Upper lobe of left lung (tissue), 6 donors: Measurements from ENCODE around the gene USP24. TPM values are rescaled to one million over a fixed set of nuclear protein-coding genes. Genes with fewer than 3 reads are reported as not detected.

Experiments
- ATAC-seq, 2 donors: fragments of 200-7000 bp; cut with Tn5 transposase; one replicate each; pipeline ENCODE4 v1.9.1; 2022; ENCODE audit warnings: mild to moderate bottlenecking in 2 of 2, moderate library complexity in 2 of 2; ENCODE audit not compliant: low FRiP score in 2 of 2
- DNase-seq, 2 donors: peaks; one replicate each; pipeline ENCODE4 v3.0.0-alpha.2; 2019 to 2020
- H3K27ac ChIP-seq, 4 donors: fragments of 200-600 bp; sonication (generic); one replicate each; pipeline ENCODE4 v1.5.1; 2016 to 2019
- H3K27me3 ChIP-seq, 4 donors: fragments of 200-600 bp; sonication (generic); one replicate each; pipeline ENCODE4 v1.5.1; 2017 to 2019
- H3K36me3 ChIP-seq, 4 donors: fragments of 200-600 bp; sonication (generic); one replicate each; pipeline ENCODE4 v1.5.1; 2016 to 2019
- H3K4me1 ChIP-seq, 4 donors: fragments of 200-600 bp; sonication (generic); one replicate each; pipeline ENCODE4 v1.5.1; 2018 to 2019
- H3K4me3 ChIP-seq, 4 donors: fragments of 200-600 bp; sonication (generic); one replicate each; pipeline ENCODE4 v1.5.1; 2017 to 2019; ENCODE audit warnings: mild to moderate bottlenecking in 2 of 4, moderate library complexity in 1 of 4
- H3K9me3 ChIP-seq, 4 donors: fragments of 200-600 bp; sonication (generic); one replicate each; pipeline ENCODE4 v1.5.1; 2018 to 2019
- EP300 ChIP-seq, 4 donors: sonication (generic); formaldehyde crosslinking; IDR thresholded peaks; one replicate each; pipeline ENCODE4 v1.5.1; 2017; ENCODE audit warnings: antibody characterized with exemption in 4 of 4, control low read depth in 2 of 4
- POLR2A ChIP-seq, 4 donors: fragments of 450-650 bp; IDR thresholded peaks; one replicate each; pipeline ENCODE4 v1.5.1; 2016 to 2017; ENCODE audit warnings: antibody characterized with exemption in 4 of 4, mild to moderate bottlenecking in 2 of 4
- POLR2AphosphoS5 ChIP-seq, 2 donors: sonication (generic); formaldehyde crosslinking; IDR thresholded peaks; one replicate each; pipeline ENCODE4 v1.5.1; 2017; ENCODE audit warnings: antibody characterized with exemption in 2 of 2
- WGBS, 2 donors: methylation state at CpG; one replicate each; pipeline ENCODE4 v1.1.5; 2017 to 2018; 5-methylcytosine and 5-hydroxymethylcytosine counted together
- total RNA-seq, 6 donors: library from RNA; depleted of rRNA in 4 of 6; stranded (reverse); fragments of >200 nt in 4 of 6; gene quantifications; one replicate each; pipeline versions ENCODE4 v1.1.0 to v1.2.1, GENCODE V29; 2016 to 2021
- TF ChIP-seq, protein P1 (sequence below), 6 experiments: fragments of 450-650 bp in 4 of 6; fragments of 200-600 bp in 2 of 6; sonication (generic) in 2 of 6; IDR thresholded peaks; one replicate each; pipeline ENCODE4 v1.5.1; 2016 to 2019; ENCODE audit warnings: antibody characterized with exemption in 6 of 6
- donor health status: DM: no; HTN: no; CAD: no; lungs with moderate emphysema.
- donor health status: DM: no; HTN: yes; CAD: no; lungs with severe emphysema.

The USP24 gene
- total RNA-seq, 6 donors from 2014 or later: 31.9 to 57.6 (median 41.9) TPM

- Histone ChIP-seq H3K36me3 (peaks cover 56 to 100% (median 76%) of the 10 kb centered on the region in 4 donors), H3K27ac (no peak overlapping the region), H3K4me1 (no peaks in the 10 kb centered on the region), H3K27me3 (no peaks in the 10 kb centered on the region), H3K9me3 (no peaks in the 10 kb centered on the region), H3K4me3 (no peak overlapping the region)
- ATAC-seq (no peak), DNase-seq (no peak)
- 84 to 90% methylated on average over 3 of the region's 3 CpGs for WGBS, 2 donors
- TF ChIP-seq EP300 (IDR thresholded peaks at IDR 0.05): no peak
- TF ChIP-seq, protein P1, sequence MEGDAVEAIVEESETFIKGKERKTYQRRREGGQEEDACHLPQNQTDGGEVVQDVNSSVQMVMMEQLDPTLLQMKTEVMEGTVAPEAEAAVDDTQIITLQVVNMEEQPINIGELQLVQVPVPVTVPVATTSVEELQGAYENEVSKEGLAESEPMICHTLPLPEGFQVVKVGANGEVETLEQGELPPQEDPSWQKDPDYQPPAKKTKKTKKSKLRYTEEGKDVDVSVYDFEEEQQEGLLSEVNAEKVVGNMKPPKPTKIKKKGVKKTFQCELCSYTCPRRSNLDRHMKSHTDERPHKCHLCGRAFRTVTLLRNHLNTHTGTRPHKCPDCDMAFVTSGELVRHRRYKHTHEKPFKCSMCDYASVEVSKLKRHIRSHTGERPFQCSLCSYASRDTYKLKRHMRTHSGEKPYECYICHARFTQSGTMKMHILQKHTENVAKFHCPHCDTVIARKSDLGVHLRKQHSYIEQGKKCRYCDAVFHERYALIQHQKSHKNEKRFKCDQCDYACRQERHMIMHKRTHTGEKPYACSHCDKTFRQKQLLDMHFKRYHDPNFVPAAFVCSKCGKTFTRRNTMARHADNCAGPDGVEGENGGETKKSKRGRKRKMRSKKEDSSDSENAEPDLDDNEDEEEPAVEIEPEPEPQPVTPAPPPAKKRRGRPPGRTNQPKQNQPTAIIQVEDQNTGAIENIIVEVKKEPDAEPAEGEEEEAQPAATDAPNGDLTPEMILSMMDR (IDR thresholded peaks at IDR 0.05): no peak
- no peak for TF ChIP-seq POLR2A (IDR thresholded peaks at IDR 0.05)
- TF ChIP-seq POLR2AphosphoS5 (IDR thresholded peaks at IDR 0.05): no peak
These were observed 136.7 kb downstream of the USP24 start for GRCh38 chr1:55078470-55078869.

DNA sequence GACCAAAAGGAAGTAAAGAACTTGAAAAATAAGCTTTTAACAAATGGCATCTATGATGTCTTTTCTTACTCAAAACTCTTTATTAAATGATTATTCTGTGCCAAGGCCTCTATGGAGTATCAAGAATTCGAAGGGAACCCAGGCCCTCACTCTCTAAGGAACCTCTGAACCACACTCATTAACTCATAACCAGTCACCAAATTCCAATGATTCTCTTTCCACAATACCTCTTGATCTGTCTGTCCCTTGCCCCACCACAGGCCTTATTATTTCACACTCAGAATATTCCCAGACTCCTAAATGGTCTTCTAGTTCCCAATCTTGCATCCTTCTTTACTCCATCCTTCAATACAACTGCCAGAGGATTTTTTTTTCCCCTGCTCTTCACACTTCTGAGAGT lies 138.8 kb downstream of the USP24 start:
- no peak for DNase-seq
- 87 to 95% methylated on average over 1 of the region's 1 CpG for WGBS, 2 donors
- ATAC-seq: no peak
- Histone ChIP-seq H3K9me3 (no peaks in the 10 kb centered on the region), H3K27ac (no peak overlapping the region), H3K36me3 (peaks cover 63 to 100% (median 80%) of the 10 kb centered on the region in 4 donors), H3K4me3 (no peak overlapping the region), H3K27me3 (no peaks in the 10 kb centered on the region), H3K4me1 (no peaks in the 10 kb centered on the region)
- TF ChIP-seq, protein P1 (IDR thresholded peaks at IDR 0.05): no peak
- TF ChIP-seq POLR2AphosphoS5 (IDR thresholded peaks at IDR 0.05) (no peak), EP300 (IDR thresholded peaks at IDR 0.05) (no peak), POLR2A (IDR thresholded peaks at IDR 0.05) (no peak)

- Histone ChIP-seq H3K27me3 (no peaks in the 10 kb centered on the region), H3K4me1 (no peaks in the 10 kb centered on the region), H3K36me3 (peaks cover 45 to 100% (median 80%) of the 10 kb centered on the region in 4 donors), H3K27ac (no peak overlapping the region), H3K4me3 (no peak overlapping the region), H3K9me3 (no peaks in the 10 kb centered on the region)
- TF ChIP-seq, protein P1 (IDR thresholded peaks at IDR 0.05): no peak
- TF ChIP-seq POLR2AphosphoS5 (IDR thresholded peaks at IDR 0.05) (no peak), POLR2A (IDR thresholded peaks at IDR 0.05) (no peak), EP300 (IDR thresholded peaks at IDR 0.05) (no peak)
- WGBS, 2 donors: 95 to 100% methylated on average over 2 of the region's 2 CpGs
- DNase-seq (no peak), ATAC-seq (no peak)
These were observed 140.7 kb downstream of the USP24 start for GRCh38 chr1:55074455-55074854.

DNA sequence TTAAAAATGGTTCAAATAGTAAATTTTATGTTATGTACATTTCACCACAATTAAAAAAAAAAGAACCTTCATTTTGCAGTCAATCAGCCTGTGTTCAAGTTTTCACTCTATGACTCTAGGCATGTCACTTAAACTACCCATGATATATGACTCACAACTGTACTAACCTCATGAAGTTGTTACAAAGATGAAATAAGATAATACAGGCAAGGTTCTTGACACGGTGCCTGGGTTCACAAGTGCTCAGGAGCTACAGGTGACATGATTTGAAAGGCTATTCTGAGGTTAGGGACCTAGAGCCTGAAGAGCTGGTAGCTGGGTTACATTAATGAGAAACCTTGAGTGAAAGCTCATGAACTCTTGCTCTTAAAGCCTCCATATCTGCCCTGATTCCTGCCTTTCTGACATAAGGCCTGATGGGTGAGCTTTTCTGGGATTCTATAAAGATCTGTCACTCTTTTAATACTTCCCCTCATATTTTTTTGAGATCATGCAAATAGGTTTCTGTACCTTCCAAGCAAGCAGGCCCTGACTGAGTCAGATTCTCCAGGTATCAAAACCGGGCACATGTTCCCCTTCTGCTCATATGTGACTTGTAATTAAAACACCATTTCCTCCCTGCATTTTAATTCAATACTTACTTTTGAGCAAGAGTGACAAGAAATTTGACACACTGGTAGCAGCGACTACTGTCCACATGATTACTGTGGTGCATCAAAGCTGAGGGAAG lies 141.8 kb downstream of the USP24 start:
- TF ChIP-seq, protein P1 (IDR thresholded peaks at IDR 0.05): no peak
- no peak for TF ChIP-seq POLR2A (IDR thresholded peaks at IDR 0.05)
- TF ChIP-seq EP300 (IDR thresholded peaks at IDR 0.05): no peak
- TF ChIP-seq POLR2AphosphoS5 (IDR thresholded peaks at IDR 0.05): no peak
- no peaks in the 10 kb centered on the region for H3K27me3 ChIP-seq
- H3K36me3 ChIP-seq: peaks cover 48 to 100% (median 78%) of the 10 kb centered on the region in 4 donors
- H3K27ac ChIP-seq: no peak overlapping the region
- 90 to 91% methylated on average over 3 of the region's 3 CpGs for WGBS, 2 donors
- H3K4me1 ChIP-seq: no peaks in the 10 kb centered on the region
- H3K9me3 ChIP-seq: no peaks in the 10 kb centered on the region
- ATAC-seq (no peak), DNase-seq (no peak)
- H3K4me3 ChIP-seq: no peak overlapping the region

DNA sequence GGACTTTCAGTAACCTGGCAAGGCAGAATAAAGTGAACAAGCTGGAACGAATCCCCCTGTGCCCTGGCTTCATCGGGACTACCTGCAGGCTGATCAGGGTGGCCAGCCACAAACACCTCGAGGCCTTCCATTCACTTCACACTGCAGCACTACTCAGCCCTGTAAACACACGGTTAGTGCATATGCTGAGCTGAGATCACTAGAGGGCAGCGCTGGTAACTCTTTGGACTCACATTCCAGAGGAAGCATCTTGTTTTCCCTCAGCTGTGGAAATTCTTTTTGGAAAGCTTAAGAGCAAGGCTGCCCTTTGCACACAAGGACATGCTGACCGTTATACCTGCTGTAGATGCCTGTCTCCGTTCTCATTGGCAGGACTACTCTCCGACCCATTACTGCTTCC lies 143.7 kb downstream of the USP24 start:
- Histone ChIP-seq H3K36me3 (peaks cover 44 to 100% (median 78%) of the 10 kb centered on the region in 4 donors), H3K27ac (no peak overlapping the region), H3K4me1 (no peaks in the 10 kb centered on the region), H3K4me3 (no peak overlapping the region), H3K27me3 (no peaks in the 10 kb centered on the region), H3K9me3 (no peaks in the 10 kb centered on the region)
- DNase-seq: no peak
- ATAC-seq: peak; percentile 52 to 73
- no peak for TF ChIP-seq POLR2A (IDR thresholded peaks at IDR 0.05)
- TF ChIP-seq, protein P1 (IDR thresholded peaks at IDR 0.05): peak in 1 of 6 experiments; percentile 9
- 57 to 59% methylated on average over 5 to 8 of the region's 8 CpGs for WGBS, 2 donors
